Kidney (tissue), 14 donors: Measurements from ENCODE around the gene ARHGAP40. TPM values are rescaled to one million over a fixed set of nuclear protein-coding genes. Genes with fewer than 3 reads are reported as not detected.

Source experiments
- DNase-seq, 5 donors: peaks; one replicate each; pipeline ENCODE4 v3.0.0-alpha.2; 2013 to 2020
- FAIRE-seq: peaks from 2 replicates; lab custom pipeline; 2012; peaks lifted over from hg19 to GRCh38; lab: Jason Lieb, UNC
- H3K27ac ChIP-seq, 2 donors: one replicate each; pipeline ENCODE4 v1.7.0; 2013; ENCODE audit warnings: low read depth in 2 of 2, low read length in 2 of 2, inconsistent platforms in 1 of 2
- H3K27me3 ChIP-seq: one replicate; pipeline ENCODE4 v1.7.1; 2013; ENCODE audit warnings: low read length, inconsistent platforms; ENCODE audit not compliant: control insufficient read depth, insufficient read depth
- H3K36me3 ChIP-seq, 3 donors: one replicate each; pipeline versions ENCODE4 v1.7.0 to v1.7.1; 2013; ENCODE audit warnings: low read length in 3 of 3, control low read depth in 1 of 3, inconsistent platforms in 1 of 3; ENCODE audit not compliant: insufficient read depth in 3 of 3, control insufficient read depth in 2 of 3
- H3K4me1 ChIP-seq, 3 donors: one replicate each; pipeline versions ENCODE4 v1.7.0 to v1.7.1; 2013; ENCODE audit warnings: low read length in 3 of 3, inconsistent platforms in 1 of 3, low read depth in 1 of 3; ENCODE audit not compliant: control insufficient read depth in 2 of 3, insufficient read depth in 2 of 3
- H3K4me3 ChIP-seq, 3 donors: one replicate each; pipeline versions ENCODE4 v1.7.0 to v1.8.1; 2013; ENCODE audit warnings: low read length in 3 of 3, control low read depth in 1 of 3, inconsistent platforms in 1 of 3
- H3K9ac ChIP-seq, 3 donors: one replicate each; pipeline versions ENCODE4 v1.7.0 to v1.7.1; 2013; ENCODE audit warnings: low read length in 3 of 3, control low read depth in 1 of 3, inconsistent platforms in 1 of 3
- H3K9me3 ChIP-seq, 3 donors: one replicate each; pipeline versions ENCODE4 v1.7.0 to v1.7.1; 2013; ENCODE audit warnings: low read length in 3 of 3, control low read depth in 1 of 3, inconsistent platforms in 1 of 3; ENCODE audit not compliant: control insufficient read depth in 2 of 3, insufficient read depth in 1 of 3
- CTCF ChIP-seq: IDR thresholded peaks from 3 replicates; pipeline ENCODE4 v1.5.1; 2012; ENCODE audit warnings: mild to moderate bottlenecking, moderate library complexity, borderline replicate concordance; ENCODE audit not compliant: insufficient read depth; ENCODE audit errors: extremely low read depth
- intact Hi-C: fragments of 100-400 bp; cut with DNase I; formaldehyde crosslinking; loops from one replicate; pipeline ENCODE4 v1.11.1; 2022
- polyA plus RNA-seq: library from polyadenylated mRNA; stranded (reverse); fragments of 350-450 nt; fragmentation: Illumina TruSeq; extraction: RNeasy Lipid Tissue Mini Kit (QIAGEN cat#74804); gene quantifications from one replicate; pipeline ENCODE4 v1.2.3, GENCODE V29; 2014; ENCODE audit warnings: low read depth, low replicate concordance; ENCODE audit not compliant: insufficient read depth
- total RNA-seq: library from RNA; stranded (reverse); fragmentation: NEBNext Ultra II Directional; extraction: Animal tissue kit (Norgen Biotek cat#: 25700); gene quantifications from one replicate; pipeline ENCODE4 v1.2.1, GENCODE V29; 2021
- donor health status: control.
- donor health status: control.
- donor health status: control.
- donor health status: control.
- donor health status: control.
- donor health status: DM: yes; HTN: yes; CAD: no.
- donor health status: Normal renal cell carcinoma (clear cell type).

Gene ARHGAP40
- total and polyA plus RNA-seq, 2 donors from 2014 or later = 1.3 to 20.2 TPM

- no peak for FAIRE-seq
- Histone ChIP-seq H3K36me3 (peaks cover 9 to 23% (median 16%) of the 10 kb centered on the region in 3 donors), H3K9me3 (no peaks in the 10 kb centered on the region), H3K4me1 (no peaks in the 10 kb centered on the region), H3K9ac (no peak overlapping the region), H3K4me3 (no peak overlapping the region), H3K27ac (no peak overlapping the region), H3K27me3 (no peaks in the 10 kb centered on the region)
- intact Hi-C loops = no loop called here
- TF ChIP-seq CTCF = no peak
- no peak for DNase-seq
These were observed 44.4 kb upstream of the ARHGAP40 start for GRCh38 chr20:38557174-38557573.

GRCh38 chr20:38558596-38559360 lies 42.8 kb upstream of the ARHGAP40 start:
- intact Hi-C loops = no loop called here
- TF ChIP-seq CTCF = no peak
- Histone ChIP-seq H3K27me3 (no peaks in the 10 kb centered on the region), H3K27ac (no peak overlapping the region), H3K9me3 (no peaks in the 10 kb centered on the region), H3K4me1 (no peaks in the 10 kb centered on the region), H3K4me3 (no peak overlapping the region), H3K9ac (no peak overlapping the region), H3K36me3 (peaks cover 9 to 16% (median 13%) of the 10 kb centered on the region in 3 donors)
- DNase-seq (no peak), FAIRE-seq (no peak)

GRCh38 chr20:38559764-38560163 lies 41.8 kb upstream of the ARHGAP40 start:
- Histone ChIP-seq H3K4me1 (no peaks in the 10 kb centered on the region), H3K36me3 (peaks cover 9 to 16% (median 13%) of the 10 kb centered on the region in 3 donors), H3K9me3 (no peaks in the 10 kb centered on the region), H3K9ac (no peak overlapping the region), H3K4me3 (no peak overlapping the region), H3K27me3 (no peaks in the 10 kb centered on the region), H3K27ac (no peak overlapping the region)
- no peak for TF ChIP-seq CTCF
- FAIRE-seq (no peak), DNase-seq (no peak)
- intact Hi-C loops = no loop called here
